SW 1271 (cell line): Measurements from ENCODE around the gene KRT77.
"Not testable (repeated sequence)": the region's sequence is repeated elsewhere in the genome, so short reads cannot be mapped to it uniquely, and the experiment has no call there.

Experiments used
- DNase-seq, 2 experiments: peaks; one replicate each; lab custom pipeline; 2025; lab: John Stamatoyannopoulos, UW

KRT77 gene

DNA sequence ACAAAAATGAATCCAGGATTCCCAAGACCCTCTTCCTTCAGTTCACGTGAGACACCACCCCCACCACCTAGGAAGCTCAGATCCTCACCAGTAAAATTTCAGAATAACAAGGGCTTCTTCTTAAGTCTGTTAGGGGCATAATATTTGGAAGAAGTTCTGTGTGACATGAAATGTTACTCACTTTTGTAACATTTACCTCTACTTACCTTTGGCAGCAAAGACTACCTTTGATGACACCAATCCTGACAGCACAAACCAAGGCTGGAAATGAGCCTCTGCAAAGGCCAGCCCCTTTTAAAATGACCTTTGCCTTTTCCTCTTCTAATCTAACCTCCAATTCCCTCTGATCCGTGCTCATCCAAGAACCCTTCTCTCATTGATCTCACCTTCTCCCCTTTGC is 19.4 kb upstream of the KRT77 start:
- no peak for DNase-seq

- DNase-seq: no peak
Measured at GRCh38 chr12:52721838-52722470, 18.6 kb upstream of the KRT77 start.

GRCh38 chr12:52720365-52720886 is 17.1 kb upstream of the KRT77 start:
- DNase-seq: no peak

DNA sequence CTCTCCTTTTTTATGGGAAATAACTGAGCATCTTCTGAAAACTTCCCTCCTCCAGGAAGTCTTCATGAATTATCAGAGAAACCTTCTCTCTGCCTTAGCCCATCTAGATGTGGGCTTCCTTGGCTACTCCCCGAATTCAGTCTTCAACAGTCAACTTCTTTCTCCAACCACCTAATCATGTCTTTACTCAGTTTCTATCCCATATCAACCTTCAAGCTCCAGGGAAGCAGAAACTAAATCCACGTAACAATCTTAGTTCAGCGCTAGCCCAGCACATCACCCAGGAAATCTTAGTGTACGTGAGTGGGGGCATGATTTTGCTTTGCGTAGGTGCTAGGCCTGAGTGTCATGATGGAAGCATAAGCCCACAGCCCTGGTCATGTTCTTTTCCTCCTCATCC is 12.7 kb upstream of the KRT77 start:
- DNase-seq: no peak

DNA sequence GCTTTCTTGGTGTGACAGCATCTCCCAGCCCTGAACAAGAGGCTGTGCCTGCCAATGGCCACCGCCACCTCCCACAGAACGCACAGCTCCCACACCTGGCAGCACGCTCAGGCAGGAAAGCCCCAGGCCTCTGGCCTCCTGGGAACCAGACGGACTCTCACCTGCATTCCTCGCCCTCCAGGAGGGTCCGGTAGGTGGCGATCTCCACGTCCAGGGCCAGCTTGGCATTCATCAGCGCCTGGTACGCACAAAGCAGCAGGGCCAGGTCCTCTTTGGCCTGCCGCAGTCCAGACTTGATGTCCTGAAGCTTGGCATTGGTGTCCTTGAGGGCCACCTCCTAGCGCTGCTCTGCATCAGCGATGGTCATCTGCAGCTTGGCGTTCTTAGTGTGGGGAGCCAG is 12.1 kb upstream of the KRT77 start:
- DNase-seq: no peak

GRCh38 chr12:52714887-52715281 is 11.6 kb upstream of the KRT77 start:
- no peak for DNase-seq

DNA sequence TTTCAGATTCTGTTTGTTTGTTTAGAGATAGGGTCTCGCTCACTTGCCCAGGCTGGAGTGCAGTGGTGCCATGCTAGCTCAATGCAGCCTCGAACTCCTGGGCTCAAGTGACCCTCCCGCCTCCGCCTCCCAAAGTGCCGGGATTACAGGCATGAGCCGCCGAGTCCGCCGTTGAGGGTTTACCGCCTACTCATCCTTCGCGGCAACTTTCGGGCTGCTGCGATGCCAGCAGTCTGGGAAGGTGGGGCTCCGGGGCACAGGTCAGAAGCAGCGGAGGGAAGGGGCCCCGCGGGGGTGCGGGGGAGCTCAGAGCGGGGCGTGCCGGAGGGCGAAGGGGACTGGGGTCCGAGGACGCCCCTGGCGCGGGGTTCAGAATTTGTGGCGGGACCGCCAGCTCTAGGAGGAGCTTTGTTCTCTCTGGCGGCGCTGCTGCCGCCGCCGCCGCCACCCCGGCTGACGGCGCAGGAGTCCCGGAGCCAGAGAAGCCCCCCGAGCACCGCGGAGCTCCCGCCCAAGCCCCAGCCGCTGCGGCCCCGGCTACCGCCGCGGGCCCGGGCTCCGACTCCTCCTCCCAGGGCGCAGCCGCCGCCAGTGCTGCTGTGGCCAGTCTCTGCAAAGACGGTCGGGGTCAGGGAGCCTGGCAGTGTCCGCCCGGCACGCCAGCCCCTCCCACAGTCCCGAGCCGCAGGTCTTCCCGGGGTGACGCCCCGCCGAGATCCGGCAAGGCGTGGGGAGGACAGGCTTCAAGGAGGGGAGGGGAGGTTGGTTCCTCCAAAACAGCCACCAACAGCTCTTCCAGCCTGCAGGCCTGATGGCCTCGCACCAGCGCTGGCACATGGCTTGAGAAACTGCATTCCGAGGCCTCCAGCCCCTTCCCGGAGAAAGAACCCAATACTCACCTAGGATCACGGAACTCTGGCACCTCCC is 10.9 kb upstream of the KRT77 start:
- no peak for DNase-seq

DNA sequence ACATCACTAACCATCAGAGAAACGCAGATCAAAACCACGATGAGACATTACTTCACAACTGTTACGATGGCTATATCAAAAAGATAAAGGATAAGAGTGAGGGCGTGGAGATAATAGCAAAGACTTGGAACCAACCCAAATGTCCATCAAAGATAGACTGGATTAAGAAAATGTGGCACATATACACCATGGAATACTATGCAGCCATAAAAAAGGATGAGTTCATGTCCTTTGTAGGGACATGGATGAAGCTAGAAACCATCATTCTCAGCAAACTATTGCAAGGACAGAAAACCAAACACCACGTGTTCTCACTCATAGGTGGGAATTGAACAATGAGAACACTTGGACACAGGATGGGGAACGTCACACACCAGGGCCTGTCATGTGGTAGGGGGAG is 8.8 kb upstream of the KRT77 start:
- DNase-seq: not testable (repeated sequence)

GRCh38 chr12:52710730-52711129 is 7.4 kb upstream of the KRT77 start:
- no peak for DNase-seq

GRCh38 chr12:52708010-52708409 is 4.7 kb upstream of the KRT77 start:
- DNase-seq: no peak

DNA sequence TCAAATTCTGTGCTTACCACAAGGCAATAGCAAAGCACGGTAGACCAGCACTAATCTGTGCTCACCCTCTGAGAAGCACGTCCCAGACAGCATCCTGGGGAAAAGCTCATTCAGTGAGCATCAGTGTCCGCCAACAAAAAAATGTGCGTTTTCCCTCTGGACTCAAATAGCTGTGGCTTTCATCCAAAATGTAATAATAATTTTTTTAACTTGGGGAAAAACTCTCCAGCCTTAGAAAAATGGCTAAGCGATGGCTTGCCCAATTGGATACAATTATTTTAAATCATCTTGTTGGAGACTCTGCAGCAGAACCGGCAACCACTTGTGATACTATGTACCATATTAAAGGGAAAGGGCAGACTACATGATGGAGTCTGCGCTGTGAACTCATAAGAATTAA is 1.1 kb upstream of the KRT77 start:
- no peak for DNase-seq

- DNase-seq: no peak
Measured at GRCh38 chr12:52703878-52704277, 554 bp upstream of the KRT77 start.

DNA sequence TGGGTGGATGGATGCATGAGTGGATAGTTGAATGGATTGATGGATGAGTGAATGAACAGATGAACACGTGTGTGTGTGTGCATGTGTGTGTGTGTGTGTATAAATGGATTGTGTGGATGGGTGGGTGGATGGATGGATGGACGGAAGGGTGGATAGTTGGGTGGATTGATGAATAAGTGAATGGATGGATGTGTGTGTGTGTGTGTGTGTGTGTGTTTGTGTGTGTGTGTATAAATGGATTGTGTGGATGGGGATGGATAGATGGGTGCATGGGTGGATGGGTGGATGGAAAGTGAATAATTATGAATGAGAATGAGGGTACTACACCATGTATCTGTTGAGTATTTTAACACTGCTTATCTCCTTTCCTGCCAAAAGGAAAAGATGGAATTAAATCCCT is 986 bp downstream of the KRT77 start:
- DNase-seq: no peak

DNA sequence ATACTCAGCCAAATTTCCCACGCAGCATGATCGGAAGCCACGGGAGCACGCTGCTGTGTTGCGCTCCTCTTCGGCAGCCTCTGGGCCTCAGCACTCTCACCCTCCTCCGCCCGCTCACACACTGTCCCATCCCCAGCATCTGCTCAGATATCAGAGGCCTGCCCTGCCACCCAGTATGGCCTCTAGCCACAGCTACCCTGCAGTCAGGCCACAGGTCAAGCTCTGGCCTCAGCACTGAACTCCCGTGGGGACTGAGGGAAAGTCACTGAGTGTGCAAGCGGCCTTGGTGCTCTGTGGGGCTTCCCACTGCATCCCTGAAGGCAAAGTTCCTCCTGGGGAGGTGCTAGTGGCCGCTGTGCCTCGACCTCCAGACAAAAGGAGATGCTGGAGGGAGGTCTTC is 2.0 kb downstream of the KRT77 start:
- no peak for DNase-seq

GRCh38 chr12:52699960-52700359 is 3.4 kb downstream of the KRT77 start:
- no peak for DNase-seq

- no peak for DNase-seq
Measured at GRCh38 chr12:52699373-52699772, 4.0 kb downstream of the KRT77 start.

DNA sequence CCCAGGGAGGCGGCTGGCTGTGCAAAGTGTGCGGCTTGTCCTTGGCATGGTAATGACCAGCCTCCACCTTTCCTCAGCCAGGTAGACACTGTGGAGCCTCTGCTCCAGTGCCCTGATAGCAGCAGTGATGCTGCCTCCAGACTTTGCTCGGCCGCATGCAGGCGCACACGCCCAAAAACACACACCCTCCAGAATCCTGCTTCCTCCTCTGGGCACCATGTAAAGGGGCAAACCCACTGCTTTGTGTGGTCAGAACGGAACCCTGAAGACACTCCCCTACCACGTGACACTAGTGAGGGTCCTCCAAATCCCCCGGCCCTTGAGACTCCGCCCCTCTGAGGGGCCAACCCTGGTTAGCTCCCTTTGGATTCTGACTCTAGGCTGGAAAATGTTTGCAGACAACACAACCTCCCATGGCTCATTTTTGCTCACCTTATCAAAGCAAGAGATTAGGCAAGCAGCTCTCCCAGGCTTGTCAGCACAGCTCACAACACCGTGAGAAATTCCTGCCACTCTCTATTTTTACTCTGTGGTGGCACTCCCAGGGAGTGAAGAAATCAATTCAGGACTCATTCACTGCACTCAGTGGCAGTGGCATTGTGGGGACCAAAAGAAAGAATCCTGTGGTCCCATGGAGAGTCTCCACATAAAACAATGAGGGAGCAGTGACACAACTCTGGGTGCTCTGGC is 4.5 kb downstream of the KRT77 start:
- no peak for DNase-seq

DNA sequence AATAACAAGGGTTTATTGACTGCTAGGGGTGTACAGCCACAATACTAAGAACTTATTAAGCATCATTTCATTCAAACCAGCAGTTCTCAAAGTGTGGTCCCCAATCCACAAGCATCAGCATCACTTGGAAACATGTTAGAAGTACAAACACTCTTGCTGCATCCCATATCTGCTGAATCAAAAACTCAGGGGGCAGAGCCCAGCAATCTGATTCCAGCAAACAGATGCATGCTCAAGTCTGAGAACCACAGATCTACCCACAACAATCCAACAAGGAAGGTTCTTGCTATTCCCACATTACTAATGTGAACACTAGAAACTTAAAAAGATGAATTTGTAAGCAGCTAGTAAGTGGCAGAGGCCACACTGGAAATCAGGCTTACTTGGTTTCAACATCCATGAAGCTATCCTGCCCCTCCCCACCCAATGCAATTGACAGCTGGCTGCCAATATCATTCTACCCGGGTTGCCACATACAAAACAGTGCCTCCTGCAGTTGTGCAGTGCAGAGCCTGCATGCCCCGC is 6.2 kb downstream of the KRT77 start:
- DNase-seq: no peak

DNA sequence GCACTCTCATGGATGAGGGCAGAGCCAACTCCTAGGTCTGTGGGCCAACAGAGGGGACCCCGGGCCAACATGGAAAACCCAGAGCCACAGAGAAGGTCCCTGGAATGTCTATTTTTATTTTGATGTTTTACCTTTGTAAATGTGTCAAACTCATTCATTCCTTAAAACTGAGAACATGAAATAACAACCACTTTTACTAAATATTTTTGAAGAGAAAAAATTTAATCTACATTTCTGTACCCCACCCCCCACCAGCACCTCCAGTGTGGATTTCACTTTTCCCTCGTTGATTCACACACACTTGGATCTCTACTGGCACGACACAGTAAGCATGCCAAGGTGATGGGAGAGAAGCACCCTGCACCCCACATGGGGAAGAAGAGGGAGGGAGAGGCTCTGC is 6.7 kb downstream of the KRT77 start:
- DNase-seq: no peak

- DNase-seq: no peak
Measured at GRCh38 chr12:52695039-52695438, 8.3 kb downstream of the KRT77 start.

DNA sequence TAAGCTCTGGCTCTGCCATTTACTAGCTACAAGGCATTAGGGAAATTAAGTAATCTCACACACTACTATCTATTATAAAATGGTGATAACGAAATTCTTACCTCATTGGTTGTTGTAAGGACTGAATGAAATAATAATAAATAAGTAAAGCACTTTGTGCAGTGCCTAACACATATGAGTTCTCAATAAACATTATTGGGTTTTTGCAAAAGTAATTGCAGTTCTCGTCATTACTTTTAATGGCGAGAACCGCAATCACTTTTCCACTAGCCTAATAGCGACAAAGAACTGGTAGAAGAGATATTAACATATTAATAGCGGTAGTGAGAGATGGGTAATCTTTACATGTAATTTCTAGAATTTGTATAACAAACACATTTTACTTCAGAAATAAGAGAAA is 9.2 kb downstream of the KRT77 start:
- DNase-seq: no peak

DNA sequence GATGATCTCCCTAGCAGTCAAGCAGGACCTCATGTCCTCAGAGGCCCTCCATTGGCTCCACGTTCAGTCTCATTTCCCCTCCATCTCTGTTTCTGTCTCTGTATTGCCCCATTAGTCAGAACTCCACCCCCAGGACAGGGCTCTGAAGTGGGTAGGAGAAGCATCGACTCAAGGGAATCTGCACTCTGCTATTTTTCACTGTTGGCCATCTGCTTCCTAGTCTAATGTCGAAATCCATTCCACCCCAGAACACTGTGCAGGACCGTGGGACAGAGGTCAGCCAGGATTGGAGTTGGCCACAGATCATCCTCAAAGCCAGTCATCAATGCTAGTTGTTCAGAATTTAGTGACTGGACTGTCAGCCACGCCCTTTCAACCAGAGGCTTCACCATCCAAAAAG is 10.1 kb downstream of the KRT77 start:
- no peak for DNase-seq

DNA sequence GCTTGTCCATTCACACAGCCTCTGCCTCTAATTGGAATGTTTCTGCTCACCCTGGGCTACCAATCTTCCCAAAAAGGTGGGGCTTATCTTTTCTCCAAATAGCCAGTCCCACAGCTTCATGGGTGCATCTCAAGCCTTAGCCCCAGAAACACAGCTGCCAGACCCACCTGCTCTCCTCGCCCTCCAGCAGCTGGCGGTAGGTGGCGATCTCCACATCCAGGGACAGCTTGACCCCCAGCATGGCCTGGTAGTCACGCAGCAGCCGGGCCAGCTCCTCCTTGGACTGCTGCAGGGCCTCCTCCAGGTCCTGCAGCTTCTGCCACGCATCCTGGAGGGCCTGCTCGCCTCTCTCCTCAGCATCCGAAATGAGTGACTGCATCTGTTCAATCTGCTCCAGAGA is 11.1 kb downstream of the KRT77 start:
- DNase-seq: no peak
